WI38 (cell line): ENCODE measurements around the gene DCTN4.

ENCODE experiments used
- H3K4me3 ChIP-seq: 2 replicates; pipeline ENCODE4 v1.5.1; 2011; ENCODE audit warnings: low read depth, mild to moderate bottlenecking, control low read depth, low read length
- TF ChIP-seq, protein P1 (sequence below): IDR thresholded peaks from 2 replicates; pipeline ENCODE4 v1.5.1; 2012; ENCODE audit warnings: low read depth, mild to moderate bottlenecking, control low read depth, low read length

Gene DCTN4

DNA sequence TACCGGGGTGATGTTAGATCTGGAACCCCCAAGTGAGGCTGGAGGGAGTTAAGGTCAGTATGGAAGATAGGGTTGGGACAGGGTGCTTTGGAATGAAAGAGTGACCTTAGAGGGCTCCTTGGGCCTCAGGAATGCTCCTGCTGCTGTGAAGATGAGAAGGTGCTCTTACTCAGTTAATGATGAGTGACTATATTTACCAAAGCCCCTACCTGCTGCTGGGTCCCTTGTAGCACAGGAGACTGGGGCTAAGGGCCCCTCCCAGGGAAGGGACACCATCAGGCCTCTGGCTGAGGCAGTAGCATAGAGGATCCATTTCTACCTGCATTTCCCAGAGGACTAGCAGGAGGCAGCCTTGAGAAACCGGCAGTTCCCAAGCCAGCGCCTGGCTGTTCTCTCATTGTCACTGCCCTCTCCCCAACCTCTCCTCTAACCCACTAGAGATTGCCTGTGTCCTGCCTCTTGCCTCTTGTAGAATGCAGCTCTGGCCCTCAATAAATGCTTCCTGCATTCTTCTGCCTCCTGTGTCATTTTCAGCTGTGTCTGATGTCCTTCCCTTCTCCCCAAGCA lies 100.0 kb downstream of the DCTN4 start:
- H3K4me3 ChIP-seq = no peak overlapping the region
- TF ChIP-seq, protein P1, sequence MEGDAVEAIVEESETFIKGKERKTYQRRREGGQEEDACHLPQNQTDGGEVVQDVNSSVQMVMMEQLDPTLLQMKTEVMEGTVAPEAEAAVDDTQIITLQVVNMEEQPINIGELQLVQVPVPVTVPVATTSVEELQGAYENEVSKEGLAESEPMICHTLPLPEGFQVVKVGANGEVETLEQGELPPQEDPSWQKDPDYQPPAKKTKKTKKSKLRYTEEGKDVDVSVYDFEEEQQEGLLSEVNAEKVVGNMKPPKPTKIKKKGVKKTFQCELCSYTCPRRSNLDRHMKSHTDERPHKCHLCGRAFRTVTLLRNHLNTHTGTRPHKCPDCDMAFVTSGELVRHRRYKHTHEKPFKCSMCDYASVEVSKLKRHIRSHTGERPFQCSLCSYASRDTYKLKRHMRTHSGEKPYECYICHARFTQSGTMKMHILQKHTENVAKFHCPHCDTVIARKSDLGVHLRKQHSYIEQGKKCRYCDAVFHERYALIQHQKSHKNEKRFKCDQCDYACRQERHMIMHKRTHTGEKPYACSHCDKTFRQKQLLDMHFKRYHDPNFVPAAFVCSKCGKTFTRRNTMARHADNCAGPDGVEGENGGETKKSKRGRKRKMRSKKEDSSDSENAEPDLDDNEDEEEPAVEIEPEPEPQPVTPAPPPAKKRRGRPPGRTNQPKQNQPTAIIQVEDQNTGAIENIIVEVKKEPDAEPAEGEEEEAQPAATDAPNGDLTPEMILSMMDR = no peak
